K562 (cell line): ENCODE data around the gene HAND2.

Experiments used
- CTCF ChIP-seq, 3 experiments: IDR thresholded peaks in 2 of 3; conservative IDR thresholded peaks in 1 of 3; 2 replicates each; pipeline ENCODE4 v1.5.1; 2011 to 2012; ENCODE audit warnings: low read length in 3 of 3, mild to moderate bottlenecking in 3 of 3, control low read depth in 2 of 3, improper control_type of control experiment in 1 of 3, inconsistent platforms in 1 of 3, low read depth in 1 of 3, mixed read lengths in 1 of 3, moderate library complexity in 1 of 3; ENCODE audit not compliant: insufficient read depth in 2 of 3
- DACH1 ChIP-seq: fragments of 450-650 bp; IDR thresholded peaks from 2 replicates; pipeline ENCODE4 v1.6.1; 2018; ENCODE audit not compliant: partially characterized antibody
- HDGF ChIP-seq: fragments of 450-650 bp; IDR thresholded peaks from 2 replicates; pipeline ENCODE4 v1.6.1; 2016
- MYNN ChIP-seq, 2 experiments: sonication (generic); formaldehyde crosslinking in 1 of 2; IDR thresholded peaks; 2 replicates each; pipeline versions ENCODE4 v1.5.0 to v1.6.1; 2016 to 2020; ENCODE audit warnings: antibody characterized with exemption in 1 of 2, missing genetic modification reagents in 1 of 2
- TEAD4 ChIP-seq, 2 experiments: sonication (generic) in 1 of 2; formaldehyde crosslinking in 1 of 2; IDR thresholded peaks; 2 replicates each; pipeline versions ENCODE4 v1.6.1 to v1.8.0; 2012 to 2022; ENCODE audit warnings: borderline replicate concordance in 1 of 2, inconsistent platforms in 1 of 2, low read length in 1 of 2, mild to moderate bottlenecking in 1 of 2, missing genetic modification reagents in 1 of 2
- TRIM24 ChIP-seq, 2 experiments: fragments of 450-650 bp; IDR thresholded peaks; 2 replicates each; pipeline ENCODE4 v1.6.1; 2016

GRCh38 chr4:173522951-173523395 is 7.1 kb downstream of the HAND2 start:
- TF ChIP-seq MYNN (IDR thresholded peaks at IDR 0.05): no peak
- TF ChIP-seq MYNN (CRISPR knock-in tag; IDR thresholded peaks at IDR 0.05): no peak
- no peak for TF ChIP-seq TRIM24 (IDR thresholded peaks at IDR 0.05)
- TF ChIP-seq CTCF (IDR thresholded peaks at IDR 0.05 in 2 of 3, conservative IDR thresholded peaks at IDR 0.05 in 1 of 3; ENCODE audit: insufficient read depth in 2 of 3, low read depth in 1 of 3, low read length in 3 of 3): no peak
- no peak for TF ChIP-seq HDGF
- TF ChIP-seq TEAD4 (IDR thresholded peaks at IDR 0.05; ENCODE audit: low read length): no peak
- TF ChIP-seq TEAD4 (CRISPR knock-in tag; IDR thresholded peaks at IDR 0.05; ENCODE audit: borderline replicate concordance): no peak
- TF ChIP-seq DACH1: no peak
